Central memory CD8-positive, alpha-beta T cell (primary cell): ENCODE measurements around the gene DAPK1.

Source experiments
- ATAC-seq: fragments of 150-1000 bp; cut with Tn5 transposase; replicated peaks from 2 replicates; pipeline ENCODE4 v1.10.0; 2022; ENCODE audit warnings: mild to moderate bottlenecking, moderate FRiP score, moderate number of reproducible peaks; ENCODE audit not compliant: poor library complexity, severe bottlenecking; ENCODE audit errors: extremely low read depth
- DNase-seq, 2 donors: peaks; one replicate each; pipeline ENCODE4 v3.0.0; 2021; ENCODE audit warnings: low spot score in 2 of 2
- H3K27ac Mint-ChIP-seq: one replicate; pipeline ENCODE4 v1.8.0; 2022; ENCODE audit warnings: low read depth, mild to moderate bottlenecking, moderate library complexity, mixed read lengths
- H3K27me3 Mint-ChIP-seq: one replicate; pipeline ENCODE4 v1.8.0; 2022; ENCODE audit warnings: mixed read lengths
- H3K36me3 Mint-ChIP-seq: one replicate; pipeline ENCODE4 v1.8.0; 2022; ENCODE audit warnings: mild to moderate bottlenecking, moderate library complexity, mixed read lengths; ENCODE audit not compliant: insufficient read depth
- H3K4me1 Mint-ChIP-seq: one replicate; pipeline ENCODE4 v1.8.0; 2022; ENCODE audit warnings: mixed read lengths
- H3K4me3 Mint-ChIP-seq: one replicate; pipeline ENCODE4 v1.8.0; 2022; ENCODE audit warnings: mild to moderate bottlenecking, moderate library complexity, mixed read lengths
- H3K9me3 Mint-ChIP-seq: one replicate; pipeline ENCODE4 v1.8.0; 2022; ENCODE audit warnings: mixed read lengths

The DAPK1 gene

DNA sequence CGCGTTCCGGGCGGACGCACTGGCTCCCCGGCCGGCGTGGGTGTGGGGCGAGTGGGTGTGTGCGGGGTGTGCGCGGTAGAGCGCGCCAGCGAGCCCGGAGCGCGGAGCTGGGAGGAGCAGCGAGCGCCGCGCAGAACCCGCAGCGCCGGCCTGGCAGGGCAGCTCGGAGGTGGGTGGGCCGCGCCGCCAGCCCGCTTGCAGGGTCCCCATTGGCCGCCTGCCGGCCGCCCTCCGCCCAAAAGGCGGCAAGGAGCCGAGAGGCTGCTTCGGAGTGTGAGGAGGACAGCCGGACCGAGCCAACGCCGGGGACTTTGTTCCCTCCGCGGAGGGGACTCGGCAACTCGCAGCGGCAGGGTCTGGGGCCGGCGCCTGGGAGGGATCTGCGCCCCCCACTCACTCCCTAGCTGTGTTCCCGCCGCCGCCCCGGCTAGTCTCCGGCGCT, at the start of gene DAPK1:
TSS of gene DAPK1 (plus strand) at position 264 of the 442 bp plus-strand sequence. CDS start 1,211 bp downstream, outside the sequence.
- Mint-ChIP-seq H3K36me3 (no peaks in the 10 kb centered on the region), H3K27ac (no peak within 1 kb of the TSS)

DNA sequence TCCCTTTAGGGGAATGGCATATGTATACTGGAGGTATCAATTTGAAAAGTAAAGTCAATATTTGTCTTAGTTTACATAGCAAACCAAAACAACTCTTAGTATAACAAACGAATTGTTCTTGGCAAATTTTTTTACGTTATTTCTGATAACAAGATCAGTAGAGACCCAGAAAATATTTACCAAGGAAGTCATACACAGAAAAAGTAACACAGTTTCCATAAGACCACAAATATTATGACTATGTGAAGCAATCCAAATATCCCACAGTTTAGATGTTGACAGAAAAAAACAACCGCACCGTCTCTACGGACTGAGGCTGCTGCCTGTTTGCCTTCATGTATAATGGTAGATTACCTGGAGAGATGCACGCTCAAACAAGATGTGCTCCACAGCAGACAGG, 46.5 kb upstream of the DAPK1 start:
- no peaks in the 10 kb centered on the region for H3K9me3 Mint-ChIP-seq
- DNase-seq: no peak
- H3K4me1 Mint-ChIP-seq: peaks cover 8% of the 10 kb centered on the region
- H3K36me3 Mint-ChIP-seq: no peaks in the 10 kb centered on the region
- H3K27ac Mint-ChIP-seq: no peak overlapping the region
- H3K27me3 Mint-ChIP-seq: peaks cover 9% of the 10 kb centered on the region
- no peak overlapping the region for H3K4me3 Mint-ChIP-seq
- ATAC-seq: no peak

More for the DNA sequence above, at the start of gene DAPK1:
- Mint-ChIP-seq H3K4me1 (no peaks in the 10 kb centered on the region), H3K27me3 (peaks cover 75% of the 10 kb centered on the region), H3K9me3 (no peaks in the 10 kb centered on the region), H3K4me3 (peak within 1 kb of the TSS; percentile 17)
- DNase-seq: no peak
- no peak for ATAC-seq

DNA sequence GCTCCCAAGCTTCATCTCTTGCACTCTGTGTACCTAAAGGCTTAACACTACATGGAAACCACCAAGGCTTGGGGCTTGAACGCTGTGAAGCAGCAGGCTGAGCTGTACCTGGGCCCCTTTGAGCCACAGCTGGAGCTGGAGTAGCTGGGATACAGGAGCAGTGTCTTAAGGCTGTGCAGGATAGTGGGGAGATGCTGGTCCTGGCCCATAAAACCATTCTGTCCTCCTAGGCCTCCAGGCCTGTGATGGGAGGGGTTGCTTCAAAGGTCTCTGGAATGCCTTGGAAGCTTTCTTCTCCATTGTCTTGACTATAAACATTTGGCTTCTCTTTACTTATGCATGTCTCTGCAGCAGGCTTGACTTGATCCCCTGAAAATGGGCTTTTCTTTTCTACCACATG, 42.3 kb upstream of the DAPK1 start:
- DNase-seq (no peak), ATAC-seq (no peak)
- no peak overlapping the region for H3K4me3 Mint-ChIP-seq
- no peaks in the 10 kb centered on the region for H3K27me3 Mint-ChIP-seq
- H3K36me3 Mint-ChIP-seq: no peaks in the 10 kb centered on the region
- H3K4me1 Mint-ChIP-seq: no peaks in the 10 kb centered on the region
- H3K27ac Mint-ChIP-seq: no peak overlapping the region
- H3K9me3 Mint-ChIP-seq: no peaks in the 10 kb centered on the region

DNA sequence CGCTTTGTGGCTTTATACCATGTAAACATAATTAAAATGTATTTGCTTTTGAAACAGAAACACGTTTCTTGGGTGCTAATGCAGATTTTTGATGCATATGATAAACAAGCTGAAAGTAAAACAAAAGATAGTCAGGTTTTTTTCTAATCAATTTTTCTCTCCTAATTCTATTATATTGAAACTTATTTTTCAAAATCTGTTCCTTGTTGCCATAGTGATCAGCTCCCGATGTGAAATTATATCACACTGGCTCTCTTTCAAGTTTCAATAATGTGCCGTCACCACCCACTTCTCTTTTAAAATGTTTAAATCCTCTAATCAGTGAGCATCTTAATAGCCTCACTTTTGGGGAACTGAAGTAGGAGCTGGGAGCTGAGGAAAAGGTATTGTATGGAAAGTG, 36.4 kb upstream of the DAPK1 start:
- Mint-ChIP-seq H3K27ac (no peak overlapping the region), H3K36me3 (no peaks in the 10 kb centered on the region), H3K9me3 (no peaks in the 10 kb centered on the region), H3K4me3 (no peak overlapping the region), H3K27me3 (no peaks in the 10 kb centered on the region), H3K4me1 (no peaks in the 10 kb centered on the region)
- ATAC-seq (no peak), DNase-seq (no peak)

DNA sequence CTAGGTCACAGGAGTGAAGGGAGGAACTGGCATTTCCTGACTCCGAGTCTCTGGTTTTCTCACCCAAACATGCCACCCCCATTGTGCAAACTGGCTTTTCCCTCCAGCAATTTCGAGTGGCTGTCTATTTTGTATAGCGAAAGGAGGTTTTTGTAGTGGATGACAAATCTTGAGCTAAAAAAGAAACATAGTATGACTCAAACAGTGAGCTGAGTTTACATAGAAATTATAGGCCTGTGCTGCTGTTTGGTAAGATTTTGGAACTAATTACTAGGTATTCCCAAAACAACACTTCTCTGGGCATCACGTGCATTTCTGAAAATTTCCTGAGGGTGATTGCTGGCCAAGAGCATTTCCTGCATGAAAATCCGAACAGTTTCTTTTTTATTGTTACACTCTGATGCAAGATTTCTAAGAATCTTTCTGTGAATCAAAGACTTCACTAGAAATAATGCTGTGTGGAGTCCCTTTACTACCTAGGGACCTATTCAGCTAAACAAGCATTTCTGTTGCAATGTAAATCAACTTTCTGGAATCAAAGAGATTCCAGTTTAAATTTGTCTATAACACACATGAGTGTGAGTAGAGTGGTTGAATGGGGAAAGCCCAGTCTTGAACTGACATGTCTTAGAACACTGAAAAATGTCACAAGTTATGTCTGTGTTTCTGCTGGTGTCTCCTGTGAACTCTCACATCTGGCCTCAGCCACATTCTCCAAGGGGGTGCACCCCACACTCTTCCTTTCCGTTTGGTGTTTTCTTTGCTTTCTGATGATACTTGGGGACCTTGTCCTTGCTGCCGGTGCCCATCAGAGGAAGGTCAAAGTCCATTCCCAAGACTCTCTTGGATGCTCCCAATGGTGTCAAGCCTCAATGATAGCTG, 33.3 kb upstream of the DAPK1 start:
- Mint-ChIP-seq H3K27me3 (no peaks in the 10 kb centered on the region), H3K27ac (no peak overlapping the region), H3K9me3 (no peaks in the 10 kb centered on the region), H3K4me3 (no peak overlapping the region), H3K36me3 (no peaks in the 10 kb centered on the region), H3K4me1 (no peaks in the 10 kb centered on the region)
- ATAC-seq: no peak
- no peak for DNase-seq

DNA sequence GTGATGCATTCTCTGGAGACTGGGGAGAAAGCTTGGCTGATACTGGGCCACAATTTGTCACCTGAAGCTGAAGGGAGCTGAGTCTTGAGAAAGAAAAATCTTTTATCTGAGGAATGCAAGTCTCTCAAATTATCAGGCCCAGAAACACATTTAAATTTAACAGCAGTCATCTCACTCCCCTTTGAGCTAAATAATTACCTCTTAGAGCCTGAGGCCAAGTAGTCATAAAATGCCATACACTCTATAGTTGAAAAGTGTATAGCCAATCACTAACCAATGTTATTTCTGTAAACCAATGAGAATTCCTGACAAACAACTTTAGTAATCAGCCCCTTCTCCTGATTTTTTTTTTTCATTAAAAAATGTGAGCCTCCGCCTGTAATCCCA, 32.7 kb upstream of the DAPK1 start:
- Mint-ChIP-seq H3K4me3 (no peak overlapping the region), H3K4me1 (no peaks in the 10 kb centered on the region), H3K36me3 (no peaks in the 10 kb centered on the region), H3K27me3 (no peaks in the 10 kb centered on the region), H3K9me3 (no peaks in the 10 kb centered on the region), H3K27ac (no peak overlapping the region)
- DNase-seq: no peak
- no peak for ATAC-seq

DNA sequence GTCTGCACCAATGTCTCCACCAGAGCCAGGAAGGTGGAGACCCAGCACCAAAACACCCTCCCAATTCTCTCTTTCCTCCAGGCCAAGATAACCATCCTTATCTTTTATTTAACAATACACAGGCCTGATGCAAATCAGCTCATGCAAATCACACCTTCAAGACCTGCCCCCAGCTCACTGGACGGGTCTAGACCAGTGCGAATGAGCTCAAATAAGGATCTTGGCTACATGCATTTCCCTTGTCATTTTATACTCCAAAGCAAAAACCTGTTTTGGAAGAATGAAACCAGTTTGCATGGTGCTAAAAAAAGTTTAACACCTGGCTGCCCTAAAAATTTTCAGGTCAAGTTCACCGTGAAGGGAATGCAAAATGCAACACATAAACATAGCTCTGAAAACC, 31.9 kb upstream of the DAPK1 start:
- H3K9me3 Mint-ChIP-seq: no peaks in the 10 kb centered on the region
- DNase-seq (no peak), ATAC-seq (no peak)
- no peaks in the 10 kb centered on the region for H3K36me3 Mint-ChIP-seq
- H3K4me1 Mint-ChIP-seq: no peaks in the 10 kb centered on the region
- H3K27me3 Mint-ChIP-seq: no peaks in the 10 kb centered on the region
- no peak overlapping the region for H3K4me3 Mint-ChIP-seq
- no peak overlapping the region for H3K27ac Mint-ChIP-seq

DNA sequence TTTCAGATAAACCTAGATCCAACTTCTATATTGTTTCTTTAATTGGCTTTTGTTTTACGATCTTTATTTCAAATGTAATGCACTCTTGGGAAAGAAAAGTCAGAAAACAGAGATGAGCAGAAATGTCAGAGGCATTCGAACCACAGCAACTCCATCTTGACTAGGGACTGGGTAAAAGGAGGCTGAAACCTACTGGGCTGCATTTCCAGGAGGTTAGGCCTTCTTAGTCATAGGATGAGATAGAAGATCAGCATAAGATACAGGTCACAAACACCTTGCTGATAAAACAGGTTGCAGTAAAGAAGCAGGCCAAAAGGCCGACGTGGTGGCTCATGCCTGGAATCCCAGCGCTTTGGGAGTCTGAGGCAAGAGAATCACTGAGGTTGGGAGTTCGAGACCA, 30.5 kb upstream of the DAPK1 start:
- Mint-ChIP-seq H3K4me3 (no peak overlapping the region), H3K9me3 (no peaks in the 10 kb centered on the region)

DNA sequence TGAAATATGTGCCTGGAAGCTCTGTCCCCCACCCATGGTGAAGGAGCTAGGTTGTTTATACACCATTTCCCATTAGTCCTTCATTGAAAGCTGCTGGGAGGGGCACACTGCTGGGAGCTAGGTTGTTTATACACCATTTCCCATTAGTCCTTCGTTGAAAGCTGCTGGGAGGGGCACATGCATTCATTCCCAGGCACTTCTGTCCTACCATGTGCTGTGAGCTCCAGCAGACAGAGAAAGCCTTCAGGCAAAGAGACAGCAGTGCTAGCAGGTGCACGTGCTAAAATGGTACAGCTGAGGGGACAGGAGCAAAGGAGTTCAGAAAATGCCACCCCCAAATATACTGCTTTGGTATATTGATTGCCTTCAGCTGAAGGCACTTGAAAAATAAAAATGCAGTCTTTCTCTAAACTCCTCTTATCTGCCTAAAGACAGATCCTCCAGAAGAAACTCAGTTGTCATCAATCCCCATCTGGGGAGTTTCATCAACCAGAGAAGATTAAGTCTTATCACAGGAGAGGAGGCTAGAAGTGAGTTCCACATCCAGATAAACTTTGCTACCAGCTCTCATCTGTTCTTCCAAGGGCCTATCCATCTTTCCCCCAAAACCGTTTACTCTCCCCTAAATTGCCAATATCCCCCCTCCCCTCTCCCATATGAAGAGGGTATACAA, 27.7 kb upstream of the DAPK1 start:
- Mint-ChIP-seq H3K4me3 (no peak overlapping the region), H3K4me1 (no peaks in the 10 kb centered on the region), H3K27ac (no peak overlapping the region), H3K27me3 (no peaks in the 10 kb centered on the region), H3K9me3 (no peaks in the 10 kb centered on the region), H3K36me3 (no peaks in the 10 kb centered on the region)
- DNase-seq (no peak), ATAC-seq (no peak)

More for the DNA sequence above, 30.5 kb upstream of the DAPK1 start:
- no peaks in the 10 kb centered on the region for H3K27me3 Mint-ChIP-seq
- no peaks in the 10 kb centered on the region for H3K4me1 Mint-ChIP-seq
- no peaks in the 10 kb centered on the region for H3K36me3 Mint-ChIP-seq
- DNase-seq: no peak
- no peak overlapping the region for H3K27ac Mint-ChIP-seq
- no peak for ATAC-seq

DNA sequence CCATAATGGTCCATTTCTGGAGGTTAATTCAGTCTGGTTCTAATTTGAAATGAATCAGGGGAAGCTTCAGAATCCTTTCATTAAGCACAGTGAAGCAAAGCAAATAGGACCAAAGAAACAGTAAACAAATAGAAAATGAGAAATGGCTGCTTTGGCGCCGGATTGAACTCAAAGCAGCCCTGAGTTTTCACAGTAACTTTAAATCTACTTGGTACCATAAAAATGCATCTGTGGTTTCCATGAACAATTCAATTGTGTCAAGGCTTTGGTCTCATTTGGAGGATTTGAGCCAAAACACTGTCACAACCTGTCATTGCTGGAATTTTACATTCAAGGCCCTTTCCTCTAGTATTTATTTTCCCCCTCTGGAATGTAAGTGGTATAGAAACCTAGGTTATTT, 25.9 kb upstream of the DAPK1 start:
- H3K4me3 Mint-ChIP-seq: no peak overlapping the region
- DNase-seq (no peak), ATAC-seq (no peak)
- no peaks in the 10 kb centered on the region for H3K9me3 Mint-ChIP-seq
- no peaks in the 10 kb centered on the region for H3K27me3 Mint-ChIP-seq
- H3K4me1 Mint-ChIP-seq: no peaks in the 10 kb centered on the region
- no peaks in the 10 kb centered on the region for H3K36me3 Mint-ChIP-seq
- H3K27ac Mint-ChIP-seq: no peak overlapping the region

DNA sequence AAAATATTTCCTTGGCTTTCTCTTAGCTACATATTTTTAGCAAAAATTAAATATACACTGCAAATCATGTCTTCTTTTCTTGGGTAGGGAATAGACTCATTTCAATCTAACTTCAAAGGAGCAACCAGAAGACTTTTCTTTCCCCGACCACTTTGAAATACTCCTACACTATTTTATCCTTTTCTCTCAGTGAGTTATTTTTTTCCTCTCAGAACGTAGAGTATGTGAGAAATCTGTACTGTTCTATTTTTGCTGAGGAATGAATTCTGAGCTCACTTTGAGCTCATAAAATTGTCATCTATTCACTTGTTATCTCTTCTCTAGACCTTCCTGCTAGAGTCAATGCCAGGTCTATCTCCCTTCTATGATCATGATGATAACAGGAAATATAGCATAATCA, 22.2 kb upstream of the DAPK1 start:
- Mint-ChIP-seq H3K4me3 (no peak overlapping the region), H3K27ac (no peak overlapping the region), H3K9me3 (no peaks in the 10 kb centered on the region), H3K27me3 (no peaks in the 10 kb centered on the region), H3K36me3 (no peaks in the 10 kb centered on the region), H3K4me1 (no peaks in the 10 kb centered on the region)
- no peak for DNase-seq
- no peak for ATAC-seq

DNA sequence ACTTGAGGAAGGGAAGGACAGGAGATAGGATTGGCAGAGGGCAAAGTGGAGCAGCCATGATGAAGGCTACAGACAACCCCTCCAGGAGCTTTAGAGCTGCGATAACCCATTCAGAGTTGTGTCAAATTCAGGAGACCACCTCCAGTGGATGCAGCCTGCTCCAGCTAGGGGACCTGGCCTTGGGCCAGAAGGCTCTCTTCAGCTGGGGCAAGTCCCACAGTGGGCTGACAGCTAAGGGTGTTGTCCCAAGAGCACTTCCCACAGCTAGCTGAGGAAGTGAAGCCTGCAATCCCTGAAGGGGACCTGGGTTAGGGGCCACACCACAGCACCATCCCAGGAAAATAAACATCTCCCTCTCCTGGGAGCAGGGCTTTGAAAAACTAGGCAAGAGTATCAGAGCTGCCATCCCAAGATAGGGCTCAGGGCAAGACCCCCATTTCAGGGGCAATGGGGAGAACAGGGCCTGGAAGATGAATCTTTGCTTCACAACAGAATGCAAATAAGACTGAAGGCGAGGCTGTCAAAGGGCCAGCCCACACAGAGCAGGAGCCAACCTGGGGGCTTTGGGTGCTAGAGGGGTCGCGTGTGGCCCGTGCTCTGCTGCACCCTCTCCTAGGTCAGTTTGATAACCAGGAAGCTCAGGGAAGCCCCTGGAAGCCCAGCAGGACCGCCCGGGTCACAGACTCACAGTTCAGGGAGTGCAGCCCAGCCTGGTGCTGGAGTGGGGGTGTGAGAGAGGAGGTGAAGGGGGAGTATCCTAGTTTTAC, 19.3 kb upstream of the DAPK1 start:
- Mint-ChIP-seq H3K9me3 (no peaks in the 10 kb centered on the region), H3K4me3 (no peak overlapping the region), H3K4me1 (no peaks in the 10 kb centered on the region), H3K27ac (no peak overlapping the region), H3K27me3 (no peaks in the 10 kb centered on the region), H3K36me3 (no peaks in the 10 kb centered on the region)
- DNase-seq (no peak), ATAC-seq (no peak)
